ENCODE data around the gene ANGPTL8.

The ANGPTL8 gene

DNA sequence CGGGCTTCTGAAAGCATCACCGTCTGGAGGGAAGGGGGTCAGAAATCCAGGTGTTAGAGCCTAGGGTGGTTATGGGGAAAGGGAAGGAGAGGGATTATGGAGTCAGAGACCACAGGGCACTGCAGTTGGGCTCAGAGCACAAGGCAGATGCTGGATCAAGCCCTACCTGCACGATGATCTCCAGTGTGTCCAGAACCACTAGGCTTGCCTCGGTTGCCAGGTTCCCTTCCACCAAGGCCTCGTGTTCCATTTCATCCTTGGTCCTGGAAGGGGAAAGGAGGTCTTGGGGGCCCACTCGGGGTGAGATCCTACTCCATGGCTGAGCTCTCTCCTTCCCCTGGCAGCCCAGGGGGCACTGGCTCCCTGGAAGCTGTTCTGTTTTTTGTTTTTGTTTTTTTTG lies 25.0 kb upstream of the ANGPTL8 start:
- no peak for DNase-seq (ENCODE audit: extremely low read depth, low read depth)
- TF ChIP-seq, protein P1, sequence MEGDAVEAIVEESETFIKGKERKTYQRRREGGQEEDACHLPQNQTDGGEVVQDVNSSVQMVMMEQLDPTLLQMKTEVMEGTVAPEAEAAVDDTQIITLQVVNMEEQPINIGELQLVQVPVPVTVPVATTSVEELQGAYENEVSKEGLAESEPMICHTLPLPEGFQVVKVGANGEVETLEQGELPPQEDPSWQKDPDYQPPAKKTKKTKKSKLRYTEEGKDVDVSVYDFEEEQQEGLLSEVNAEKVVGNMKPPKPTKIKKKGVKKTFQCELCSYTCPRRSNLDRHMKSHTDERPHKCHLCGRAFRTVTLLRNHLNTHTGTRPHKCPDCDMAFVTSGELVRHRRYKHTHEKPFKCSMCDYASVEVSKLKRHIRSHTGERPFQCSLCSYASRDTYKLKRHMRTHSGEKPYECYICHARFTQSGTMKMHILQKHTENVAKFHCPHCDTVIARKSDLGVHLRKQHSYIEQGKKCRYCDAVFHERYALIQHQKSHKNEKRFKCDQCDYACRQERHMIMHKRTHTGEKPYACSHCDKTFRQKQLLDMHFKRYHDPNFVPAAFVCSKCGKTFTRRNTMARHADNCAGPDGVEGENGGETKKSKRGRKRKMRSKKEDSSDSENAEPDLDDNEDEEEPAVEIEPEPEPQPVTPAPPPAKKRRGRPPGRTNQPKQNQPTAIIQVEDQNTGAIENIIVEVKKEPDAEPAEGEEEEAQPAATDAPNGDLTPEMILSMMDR (IDR thresholded peaks at IDR 0.05; ENCODE audit: low read depth, low read length), result no peak

DNA sequence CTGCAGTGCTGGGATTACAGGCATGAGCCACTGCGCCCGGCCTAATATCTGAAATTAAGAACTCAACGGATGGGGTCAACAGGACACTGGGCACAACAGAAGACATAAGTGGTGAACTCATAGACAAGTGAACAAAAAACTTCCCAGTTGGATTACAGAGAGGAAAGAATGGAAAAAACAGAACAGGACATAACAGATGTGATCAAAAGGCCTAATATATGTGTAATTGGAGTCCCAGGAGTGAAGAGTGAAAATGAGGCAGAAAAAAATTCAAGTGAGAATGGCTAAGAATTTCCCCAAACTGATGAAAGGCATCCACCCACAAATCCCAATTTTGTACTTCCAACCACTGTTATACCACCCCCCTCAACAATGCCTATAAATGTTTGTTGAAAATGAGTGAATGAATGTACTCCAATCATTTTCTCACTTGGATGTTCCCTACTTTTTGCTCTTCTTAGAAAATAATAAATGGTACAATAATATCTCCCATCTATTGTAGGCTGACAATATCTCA lies 18.3 kb upstream of the ANGPTL8 start:
- DNase-seq (ENCODE audit: extremely low read depth, low read depth), result no peak
- TF ChIP-seq, protein P1 (IDR thresholded peaks at IDR 0.05; ENCODE audit: low read depth, low read length), result no peak

- no peak for DNase-seq (ENCODE audit: extremely low read depth, low read depth)
- TF ChIP-seq, protein P1 (IDR thresholded peaks at IDR 0.05; ENCODE audit: low read depth, low read length), result no peak
Measured at GRCh38 chr19:11223200-11223599, 16.2 kb upstream of the ANGPTL8 start.

GRCh38 chr19:11224429-11224828 lies 15.0 kb upstream of the ANGPTL8 start:
- TF ChIP-seq, protein P1 (IDR thresholded peaks at IDR 0.05; ENCODE audit: low read depth, low read length), result no peak

GRCh38 chr19:11225172-11225571 lies 14.2 kb upstream of the ANGPTL8 start:
- DNase-seq (ENCODE audit: extremely low read depth, low read depth), result no peak
- TF ChIP-seq, protein P1 (IDR thresholded peaks at IDR 0.05; ENCODE audit: low read depth, low read length), result no peak

More at GRCh38 chr19:11224429-11224828, 15.0 kb upstream of the ANGPTL8 start:
- no peak for DNase-seq (ENCODE audit: extremely low read depth, low read depth)

DNA sequence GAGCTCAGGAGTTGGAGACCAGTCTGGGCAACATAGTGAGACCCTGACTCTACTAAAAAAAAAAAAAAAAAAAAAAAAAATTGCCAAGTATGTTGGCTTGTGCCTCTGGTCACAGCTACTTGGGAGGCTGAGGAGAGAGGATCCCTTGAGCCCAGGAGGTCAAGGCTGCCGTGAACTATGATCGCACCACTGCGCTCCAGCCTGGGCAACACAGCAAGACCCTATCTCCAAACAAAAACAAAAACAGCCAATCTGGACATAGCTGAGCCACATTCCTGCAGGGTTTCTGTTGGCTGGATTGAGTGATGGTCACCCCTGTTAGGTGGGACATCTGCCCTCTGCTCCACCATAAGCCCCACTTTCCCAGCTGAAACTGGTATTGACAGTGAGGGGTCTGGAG lies 13.6 kb upstream of the ANGPTL8 start:
- no peak for DNase-seq (ENCODE audit: extremely low read depth, low read depth)
- TF ChIP-seq, protein P1 (IDR thresholded peaks at IDR 0.05; ENCODE audit: low read depth, low read length), result no peak

DNA sequence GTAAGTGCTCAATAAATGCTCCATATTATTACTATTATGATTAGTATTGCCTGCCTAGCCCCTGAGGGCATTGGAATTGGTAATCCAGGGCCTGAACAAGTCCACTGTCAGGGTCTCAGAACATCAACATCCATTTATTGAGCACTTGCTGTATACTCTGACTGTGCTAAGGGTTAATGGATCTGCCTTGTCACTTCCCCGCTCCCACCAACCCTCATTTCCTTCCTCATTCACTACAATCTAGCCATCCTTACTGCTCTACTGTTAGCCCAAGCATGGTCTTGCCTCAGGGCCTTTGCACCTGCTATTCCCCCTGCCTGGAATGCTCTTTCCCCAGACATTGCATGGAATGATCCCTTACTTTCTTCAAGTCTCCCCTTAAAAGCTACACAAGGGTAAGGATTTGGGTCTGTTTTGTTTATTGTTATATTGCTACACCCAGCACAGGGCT lies 12.7 kb upstream of the ANGPTL8 start:
- DNase-seq (ENCODE audit: extremely low read depth, low read depth), result no peak
- TF ChIP-seq, protein P1 (IDR thresholded peaks at IDR 0.05; ENCODE audit: low read depth, low read length), result no peak

All from AG09319 (cell line).